C4-2B (cell line): ENCODE results near the gene ERBB4.

ENCODE experiments used
- CTCF ChIP-seq: fragments of 450-650 bp; conservative IDR thresholded peaks from 2 replicates; pipeline ENCODE4 v1.5.1; 2017; ENCODE audit warnings: mild to moderate bottlenecking
- ZFX ChIP-seq: fragments of 450-650 bp; IDR thresholded peaks from 2 replicates; pipeline ENCODE4 v1.6.1; 2017

- TF ChIP-seq CTCF (no peak), ZFX (no peak)
These were observed 243.0 kb downstream of the ERBB4 start for GRCh38 chr2:212295571-212295970.
